Nephron (organoid): ENCODE measurements around the gene MPV17L2.

Experiments
- H3K27ac Mint-ChIP-seq, 3 experiments: 2 replicates each; pipeline ENCODE4 v1.8.0; 2020; ENCODE audit warnings: mixed read lengths in 3 of 3, mild to moderate bottlenecking in 2 of 3, moderate library complexity in 1 of 3
- H3K27me3 Mint-ChIP-seq: 2 replicates; pipeline ENCODE4 v1.8.0; 2021; ENCODE audit warnings: low read depth, mild to moderate bottlenecking, moderate library complexity, mixed read lengths
- H3K36me3 Mint-ChIP-seq: 2 replicates; pipeline ENCODE4 v1.8.0; 2020; ENCODE audit warnings: low read depth, mixed read lengths
- H3K4me1 Mint-ChIP-seq: 2 replicates; pipeline ENCODE4 v1.8.0; 2020; ENCODE audit warnings: mixed read lengths
- H3K4me3 Mint-ChIP-seq, 3 experiments: 2 replicates each; pipeline ENCODE4 v1.8.0; 2020; ENCODE audit warnings: mild to moderate bottlenecking in 3 of 3, mixed read lengths in 3 of 3, moderate library complexity in 2 of 3
- H3K9me3 Mint-ChIP-seq: 2 replicates; pipeline ENCODE4 v1.8.0; 2020; ENCODE audit warnings: mixed read lengths
- TF ChIP-seq, protein P1 (sequence below), 3 experiments: fragments of 200-600 bp; sonication (generic); IDR thresholded peaks; one replicate each; pipeline ENCODE4 v1.5.0; 2021; ENCODE audit warnings: antibody characterized with exemption in 3 of 3; ENCODE audit not compliant: unreplicated experiment in 3 of 3

The MPV17L2 gene

GRCh38 chr19:18192673-18193387, at the start of gene MPV17L2:
Gene MPV17L2, plus strand, starts transcription at chr19:18193218. Its CDS starts 64 bp downstream, at chr19:18193282.
- peaks cover 14% of the 10 kb centered on the region for H3K4me1 Mint-ChIP-seq
- peak within 1 kb of the TSS; percentile 95 to 97 (median 95) for H3K27ac Mint-ChIP-seq
- no peaks in the 10 kb centered on the region for H3K36me3 Mint-ChIP-seq
- no peaks in the 10 kb centered on the region for H3K27me3 Mint-ChIP-seq
- H3K4me3 Mint-ChIP-seq = peak within 1 kb of the TSS; percentile 86 to 89 (median 86)
- TF ChIP-seq, protein P1, sequence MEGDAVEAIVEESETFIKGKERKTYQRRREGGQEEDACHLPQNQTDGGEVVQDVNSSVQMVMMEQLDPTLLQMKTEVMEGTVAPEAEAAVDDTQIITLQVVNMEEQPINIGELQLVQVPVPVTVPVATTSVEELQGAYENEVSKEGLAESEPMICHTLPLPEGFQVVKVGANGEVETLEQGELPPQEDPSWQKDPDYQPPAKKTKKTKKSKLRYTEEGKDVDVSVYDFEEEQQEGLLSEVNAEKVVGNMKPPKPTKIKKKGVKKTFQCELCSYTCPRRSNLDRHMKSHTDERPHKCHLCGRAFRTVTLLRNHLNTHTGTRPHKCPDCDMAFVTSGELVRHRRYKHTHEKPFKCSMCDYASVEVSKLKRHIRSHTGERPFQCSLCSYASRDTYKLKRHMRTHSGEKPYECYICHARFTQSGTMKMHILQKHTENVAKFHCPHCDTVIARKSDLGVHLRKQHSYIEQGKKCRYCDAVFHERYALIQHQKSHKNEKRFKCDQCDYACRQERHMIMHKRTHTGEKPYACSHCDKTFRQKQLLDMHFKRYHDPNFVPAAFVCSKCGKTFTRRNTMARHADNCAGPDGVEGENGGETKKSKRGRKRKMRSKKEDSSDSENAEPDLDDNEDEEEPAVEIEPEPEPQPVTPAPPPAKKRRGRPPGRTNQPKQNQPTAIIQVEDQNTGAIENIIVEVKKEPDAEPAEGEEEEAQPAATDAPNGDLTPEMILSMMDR (IDR thresholded peaks at IDR 0.05; ENCODE audit: unreplicated experiment in 3 of 3) = no peak
- H3K9me3 Mint-ChIP-seq = no peaks in the 10 kb centered on the region

GRCh38 chr19:18143902-18144301, 49.1 kb upstream of the MPV17L2 start:
- TF ChIP-seq, protein P1 (IDR thresholded peaks at IDR 0.05; ENCODE audit: unreplicated experiment in 3 of 3) = no peak
- H3K27ac Mint-ChIP-seq = no peak overlapping the region
- H3K4me3 Mint-ChIP-seq = no peak overlapping the region
- no peaks in the 10 kb centered on the region for H3K4me1 Mint-ChIP-seq
- peaks cover 41% of the 10 kb centered on the region for H3K36me3 Mint-ChIP-seq
- H3K27me3 Mint-ChIP-seq = no peaks in the 10 kb centered on the region
- no peaks in the 10 kb centered on the region for H3K9me3 Mint-ChIP-seq

DNA sequence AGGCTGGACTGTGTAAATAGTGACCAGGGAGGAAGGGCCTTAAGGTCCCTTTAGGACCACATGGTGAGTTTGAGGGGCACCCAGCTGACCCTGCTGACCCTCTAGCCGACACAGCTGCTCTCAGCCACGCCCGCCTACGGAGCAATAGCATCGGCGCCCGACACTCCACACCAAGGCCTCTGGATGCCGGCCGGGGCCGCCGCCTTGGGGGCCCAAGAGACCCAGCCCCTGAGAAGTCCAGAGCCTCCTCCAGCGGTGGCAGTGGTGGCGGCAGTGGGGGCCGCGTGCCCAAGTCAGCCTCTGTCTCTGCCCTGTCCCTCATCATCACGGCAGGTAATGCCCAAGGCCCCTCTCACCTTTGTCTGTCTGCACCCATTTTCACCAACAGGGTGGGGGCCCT, 48.7 kb upstream of the MPV17L2 start:
- Mint-ChIP-seq H3K27me3 (no peaks in the 10 kb centered on the region), H3K36me3 (peaks cover 39% of the 10 kb centered on the region), H3K9me3 (no peaks in the 10 kb centered on the region), H3K4me1 (no peaks in the 10 kb centered on the region), H3K27ac (no peak overlapping the region), H3K4me3 (no peak overlapping the region)
- TF ChIP-seq, protein P1 (IDR thresholded peaks at IDR 0.05; ENCODE audit: unreplicated experiment in 3 of 3) = no peak

GRCh38 chr19:18144906-18145305, 48.1 kb upstream of the MPV17L2 start:
- H3K4me1 Mint-ChIP-seq = no peaks in the 10 kb centered on the region
- TF ChIP-seq, protein P1 (IDR thresholded peaks at IDR 0.05; ENCODE audit: unreplicated experiment in 3 of 3) = no peak
- H3K27ac Mint-ChIP-seq = no peak overlapping the region
- no peak overlapping the region for H3K4me3 Mint-ChIP-seq
- H3K27me3 Mint-ChIP-seq = no peaks in the 10 kb centered on the region
- no peaks in the 10 kb centered on the region for H3K9me3 Mint-ChIP-seq
- H3K36me3 Mint-ChIP-seq = peaks cover 39% of the 10 kb centered on the region

DNA sequence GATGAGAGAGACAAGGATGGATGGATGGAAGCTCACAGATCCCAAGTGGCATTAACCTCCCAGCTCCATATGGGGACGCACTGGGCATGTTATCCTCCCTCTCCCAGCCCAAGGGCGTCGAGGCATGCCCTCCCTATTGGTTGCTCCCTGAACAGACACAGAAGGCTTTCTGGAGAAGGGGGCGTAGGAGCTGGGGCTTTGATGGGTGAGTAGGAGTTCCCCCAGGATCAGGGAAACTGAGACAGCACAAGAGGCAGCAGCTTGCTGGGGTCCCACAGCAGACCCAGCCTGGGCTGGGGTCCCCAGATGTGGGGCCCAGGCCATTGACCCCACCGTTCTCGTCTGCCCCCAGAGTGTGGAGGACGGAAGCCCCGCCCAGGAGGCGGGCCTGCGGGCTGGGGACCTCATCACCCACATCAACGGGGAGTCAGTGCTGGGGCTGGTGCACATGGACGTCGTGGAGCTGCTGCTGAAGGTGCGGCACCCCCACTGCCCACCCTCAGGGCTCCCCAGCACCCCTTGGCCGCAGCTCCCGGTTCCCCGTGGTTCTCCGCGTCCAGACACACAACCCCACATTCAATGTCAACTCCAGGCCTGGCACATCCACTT, 47.5 kb upstream of the MPV17L2 start:
- Mint-ChIP-seq H3K4me3 (no peak overlapping the region), H3K27ac (no peak overlapping the region), H3K4me1 (no peaks in the 10 kb centered on the region), H3K27me3 (no peaks in the 10 kb centered on the region), H3K9me3 (no peaks in the 10 kb centered on the region), H3K36me3 (peaks cover 37% of the 10 kb centered on the region)
- TF ChIP-seq, protein P1 (IDR thresholded peaks at IDR 0.05; ENCODE audit: unreplicated experiment in 3 of 3) = no peak

GRCh38 chr19:18147396-18147795, 45.6 kb upstream of the MPV17L2 start:
- Mint-ChIP-seq H3K36me3 (peaks cover 28% of the 10 kb centered on the region), H3K27me3 (no peaks in the 10 kb centered on the region), H3K27ac (no peak overlapping the region), H3K9me3 (no peaks in the 10 kb centered on the region), H3K4me1 (peaks cover 4% of the 10 kb centered on the region), H3K4me3 (no peak overlapping the region)
- TF ChIP-seq, protein P1 (IDR thresholded peaks at IDR 0.05; ENCODE audit: unreplicated experiment in 3 of 3) = no peak
